ENCODE results near the gene FRMD4A.

FRMD4A gene

DNA sequence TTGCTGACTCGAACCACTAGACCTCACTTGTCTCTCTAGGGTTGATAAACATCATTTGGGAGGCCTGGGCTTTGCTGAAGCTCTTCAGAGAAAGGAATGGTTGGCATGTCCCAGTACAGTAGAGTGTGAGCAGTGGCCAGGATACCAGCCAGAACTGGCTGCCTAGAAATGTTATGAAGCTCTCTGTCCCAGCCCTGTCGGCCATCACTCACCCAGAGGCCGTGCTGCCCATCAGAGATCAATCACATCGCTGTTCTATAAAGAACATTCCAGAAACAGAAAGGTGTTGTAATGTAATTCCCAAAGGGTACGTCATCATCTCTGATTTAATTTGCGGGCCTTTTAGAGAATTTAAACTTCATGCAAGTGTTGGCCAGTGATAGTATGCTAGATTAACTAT is 632.5 kb downstream of the FRMD4A start:
- no peaks in the 10 kb centered on the region for H3K36me3 ChIP-seq (ENCODE audit: control insufficient read depth, low read length)

DNA sequence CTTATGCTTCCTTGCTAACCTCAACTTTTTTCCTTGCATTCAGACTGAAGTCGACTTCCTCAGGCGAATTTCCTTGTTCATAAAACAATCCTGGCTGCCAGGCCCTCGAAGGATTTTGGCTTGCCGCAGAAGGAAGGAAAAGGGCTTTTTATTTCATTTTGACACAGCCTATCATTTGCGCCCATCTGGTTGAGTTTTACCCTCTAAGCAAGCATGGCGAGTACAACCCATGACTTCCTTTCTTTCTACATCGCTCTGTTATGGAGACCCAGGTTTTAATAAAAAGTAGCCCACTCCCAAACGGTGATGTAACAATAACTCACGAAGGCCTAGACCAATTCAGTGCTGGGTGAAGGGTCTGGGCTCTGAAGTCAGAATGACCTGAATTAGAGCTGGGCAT is 634.7 kb downstream of the FRMD4A start:
- H3K4me2 ChIP-seq (ENCODE audit: low read length) = no peak overlapping the region
- no peaks in the 10 kb centered on the region for H4K20me1 ChIP-seq (ENCODE audit: control insufficient read depth, insufficient read depth, low read depth, low read length)
- no peaks in the 10 kb centered on the region for H3K9me2 ChIP-seq (replicated peaks; ENCODE audit: control insufficient read depth, low read length)
- H3K27ac ChIP-seq (ENCODE audit: low read depth, low read length) = no peak overlapping the region
- no peaks in the 10 kb centered on the region for H3K36me3 ChIP-seq (ENCODE audit: control insufficient read depth, low read length)
- no peaks in the 10 kb centered on the region for H3K4me1 ChIP-seq (ENCODE audit: control insufficient read depth, low read length)
- H3K27me3 ChIP-seq (ENCODE audit: control insufficient read depth, low read length) = 0 out of 2 replicates have a peak, but pooled peaks cover 2% of the 10 kb centered on the region
- no peak overlapping the region for H3K4me3 ChIP-seq (ENCODE audit: low read length)
- no peaks in the 10 kb centered on the region for H3K9me3 ChIP-seq (ENCODE audit: control insufficient read depth, insufficient read depth, low read length)
- TF ChIP-seq, protein P1, sequence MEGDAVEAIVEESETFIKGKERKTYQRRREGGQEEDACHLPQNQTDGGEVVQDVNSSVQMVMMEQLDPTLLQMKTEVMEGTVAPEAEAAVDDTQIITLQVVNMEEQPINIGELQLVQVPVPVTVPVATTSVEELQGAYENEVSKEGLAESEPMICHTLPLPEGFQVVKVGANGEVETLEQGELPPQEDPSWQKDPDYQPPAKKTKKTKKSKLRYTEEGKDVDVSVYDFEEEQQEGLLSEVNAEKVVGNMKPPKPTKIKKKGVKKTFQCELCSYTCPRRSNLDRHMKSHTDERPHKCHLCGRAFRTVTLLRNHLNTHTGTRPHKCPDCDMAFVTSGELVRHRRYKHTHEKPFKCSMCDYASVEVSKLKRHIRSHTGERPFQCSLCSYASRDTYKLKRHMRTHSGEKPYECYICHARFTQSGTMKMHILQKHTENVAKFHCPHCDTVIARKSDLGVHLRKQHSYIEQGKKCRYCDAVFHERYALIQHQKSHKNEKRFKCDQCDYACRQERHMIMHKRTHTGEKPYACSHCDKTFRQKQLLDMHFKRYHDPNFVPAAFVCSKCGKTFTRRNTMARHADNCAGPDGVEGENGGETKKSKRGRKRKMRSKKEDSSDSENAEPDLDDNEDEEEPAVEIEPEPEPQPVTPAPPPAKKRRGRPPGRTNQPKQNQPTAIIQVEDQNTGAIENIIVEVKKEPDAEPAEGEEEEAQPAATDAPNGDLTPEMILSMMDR (IDR thresholded peaks at IDR 0.05; ENCODE audit: low read depth, low read length, poor library complexity, severe bottlenecking) = no peak
- TF ChIP-seq EZH2phosphoT487 (IDR thresholded peaks at IDR 0.05; ENCODE audit: borderline replicate concordance, low read length) = no peak
- no peaks in the 10 kb centered on the region for H3F3A ChIP-seq (ENCODE audit: control insufficient read depth, insufficient read depth)
- no peaks in the 10 kb centered on the region for H3K79me2 ChIP-seq (ENCODE audit: control insufficient read depth, low read length)

More for the DNA sequence above, 632.5 kb downstream of the FRMD4A start:
- Histone ChIP-seq H4K20me1 (ENCODE audit: control insufficient read depth, insufficient read depth, low read depth, low read length) (no peaks in the 10 kb centered on the region), H3K9me2 (replicated peaks; ENCODE audit: control insufficient read depth, low read length) (no peaks in the 10 kb centered on the region), H3K9me3 (ENCODE audit: control insufficient read depth, insufficient read depth, low read length) (no peaks in the 10 kb centered on the region), H3K4me1 (ENCODE audit: control insufficient read depth, low read length) (no peaks in the 10 kb centered on the region), H3K4me3 (ENCODE audit: low read length) (no peak overlapping the region), H3K4me2 (ENCODE audit: low read length) (no peak overlapping the region), H3K27ac (ENCODE audit: low read depth, low read length) (no peak overlapping the region), H3F3A (ENCODE audit: control insufficient read depth, insufficient read depth) (no peaks in the 10 kb centered on the region), H3K79me2 (ENCODE audit: control insufficient read depth, low read length) (no peaks in the 10 kb centered on the region), H3K27me3 (ENCODE audit: control insufficient read depth, low read length) (0 out of 2 replicates have a peak, but pooled peaks cover 2% of the 10 kb centered on the region)
- TF ChIP-seq EZH2phosphoT487 (IDR thresholded peaks at IDR 0.05; ENCODE audit: borderline replicate concordance, low read length) = no peak
- TF ChIP-seq, protein P1 (IDR thresholded peaks at IDR 0.05; ENCODE audit: low read depth, low read length, poor library complexity, severe bottlenecking) = no peak

DNA sequence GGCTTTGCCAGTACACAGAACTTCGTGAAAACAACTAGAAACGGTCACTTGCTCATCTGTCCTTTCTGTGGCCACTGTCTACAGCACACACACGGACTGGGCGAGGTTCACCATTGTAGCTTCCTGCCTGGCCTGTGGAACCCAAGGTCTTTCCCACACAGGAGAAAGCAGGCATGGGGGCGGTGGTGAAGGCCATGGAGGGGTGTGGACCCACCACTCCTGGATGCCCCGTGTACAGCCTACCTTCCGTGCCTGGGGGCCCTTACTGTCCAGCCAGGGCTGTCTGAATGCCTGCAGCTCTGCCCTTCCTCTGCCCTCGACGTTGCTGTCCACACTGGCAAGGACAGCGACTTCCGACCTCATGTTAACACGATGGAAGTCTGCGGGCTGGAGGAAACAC is 635.1 kb downstream of the FRMD4A start:
- no peak for TF ChIP-seq EZH2phosphoT487 (IDR thresholded peaks at IDR 0.05; ENCODE audit: borderline replicate concordance, low read length)
- TF ChIP-seq, protein P1 (IDR thresholded peaks at IDR 0.05; ENCODE audit: low read depth, low read length, poor library complexity, severe bottlenecking) = no peak
- H3K27ac ChIP-seq (ENCODE audit: low read depth, low read length) = no peak overlapping the region
- H3K79me2 ChIP-seq (ENCODE audit: control insufficient read depth, low read length) = no peaks in the 10 kb centered on the region
- no peaks in the 10 kb centered on the region for H3F3A ChIP-seq (ENCODE audit: control insufficient read depth, insufficient read depth)
- peaks cover 5% of the 10 kb centered on the region for H3K27me3 ChIP-seq (ENCODE audit: control insufficient read depth, low read length)
- no peaks in the 10 kb centered on the region for H3K9me2 ChIP-seq (replicated peaks; ENCODE audit: control insufficient read depth, low read length)
- no peaks in the 10 kb centered on the region for H3K4me1 ChIP-seq (ENCODE audit: control insufficient read depth, low read length)
- no peak overlapping the region for H3K4me3 ChIP-seq (ENCODE audit: low read length)
- no peaks in the 10 kb centered on the region for H4K20me1 ChIP-seq (ENCODE audit: control insufficient read depth, insufficient read depth, low read depth, low read length)
- H3K36me3 ChIP-seq (ENCODE audit: control insufficient read depth, low read length) = no peaks in the 10 kb centered on the region
- no peaks in the 10 kb centered on the region for H3K9me3 ChIP-seq (ENCODE audit: control insufficient read depth, insufficient read depth, low read length)
- H3K4me2 ChIP-seq (ENCODE audit: low read length) = no peak overlapping the region
